HL-60 (cell line): Measurements from ENCODE around the gene CMIP.

Source experiments
- DNase-seq, 2 experiments: peaks; one replicate each; pipeline ENCODE4 v3.0.0-alpha.2; 2010 to 2020; ENCODE audit warnings: low read depth in 1 of 2, low spot score in 1 of 2
- H3K27ac ChIP-seq: fragments of 250-450 bp; sonication (Bioruptor Pico); replicated peaks from 2 replicates; pipeline ENCODE4 v1.5.1; 2020; ENCODE audit warnings: mild to moderate bottlenecking, moderate library complexity
- H3K27me3 ChIP-seq: fragments of 250-450 bp; sonication (Bioruptor Pico); 2 replicates; pipeline ENCODE4 v1.5.1; 2021; ENCODE audit warnings: mild to moderate bottlenecking, moderate library complexity; ENCODE audit not compliant: insufficient read depth, poor library complexity, severe bottlenecking
- H3K4me3 ChIP-seq: replicated peaks from 2 replicates; pipeline ENCODE4 v1.5.1; 2011; ENCODE audit warnings: mild to moderate bottlenecking, control low read depth, low read length; ENCODE audit not compliant: insufficient read depth
- GABPA ChIP-seq: IDR thresholded peaks from 2 replicates; pipeline ENCODE4 v1.6.1; 2012; ENCODE audit warnings: low read depth
- POLR2AphosphoS5 ChIP-seq: IDR thresholded peaks from 2 replicates; pipeline ENCODE4 v1.6.1; 2012; ENCODE audit warnings: low read depth
- SPI1 ChIP-seq: IDR thresholded peaks from 2 replicates; pipeline ENCODE4 v1.6.1; 2012; ENCODE audit warnings: low read depth, mild to moderate bottlenecking, borderline replicate concordance
- long read RNA-seq: library from polyadenylated mRNA; unstranded; transcript quantifications from one replicate; pipeline ENCODE4 v2.0.0, GENCODE V29; 2020
- TF ChIP-seq, protein P1 (sequence below): IDR thresholded peaks from 2 replicates; pipeline ENCODE4 v1.6.1; 2012; ENCODE audit warnings: low read depth; ENCODE audit not compliant: insufficient replicate concordance
- TF ChIP-seq, protein P2 (sequence below): IDR thresholded peaks from one replicate; pipeline ENCODE4 v1.5.1; 2011; ENCODE audit warnings: low read length, control low read depth, inconsistent platforms; ENCODE audit not compliant: insufficient read depth

The CMIP gene
- long read RNA-seq, partial matches to known transcripts = 0 of 3 reads
- long read RNA-seq, other reads (novel, unspliced or antisense) = 3 of 3 reads

DNA sequence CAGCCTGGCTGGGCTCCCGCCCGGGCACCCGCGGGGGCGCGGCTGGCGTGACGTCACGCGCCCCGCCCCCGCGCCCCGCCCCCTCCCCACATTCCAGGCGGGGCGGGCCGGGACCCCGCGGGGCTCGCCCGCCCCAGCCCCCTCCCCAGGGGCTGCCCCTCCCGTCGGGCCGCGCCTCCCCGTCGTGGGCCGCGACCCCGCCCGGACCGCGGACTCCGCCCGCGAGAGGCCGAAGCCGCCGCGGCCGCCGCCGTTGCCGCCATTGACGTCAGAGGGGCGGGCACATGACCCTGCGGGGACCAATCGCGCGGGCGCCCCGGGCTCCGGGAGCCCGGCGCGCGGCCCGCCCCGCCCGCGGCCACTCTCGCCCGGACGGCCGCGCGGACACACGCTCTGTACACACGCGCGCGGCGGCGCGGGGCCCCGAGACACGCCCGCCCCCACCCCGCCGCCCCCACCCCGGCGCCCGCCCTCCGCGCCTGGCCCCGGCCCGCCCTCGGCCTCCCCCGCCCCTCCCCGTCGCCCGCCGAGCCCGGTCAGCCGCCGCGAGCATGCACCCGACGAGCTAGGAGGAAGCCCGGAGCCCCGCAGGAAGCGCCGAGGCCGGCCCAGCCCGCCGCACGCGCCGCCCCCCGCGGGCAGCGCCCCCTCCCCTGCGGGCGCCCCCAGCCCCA lies at the start of gene CMIP:
Gene CMIP, plus strand, starts transcription at position 361 of the 674 bp plus-strand sequence.
- DNase-seq = peak in 1 of 2 experiments; percentile 52
- Histone ChIP-seq H3K4me3 (peak within 1 kb of the TSS; percentile 65), H3K27me3 (no peaks in the 10 kb centered on the region), H3K27ac (peak within 1 kb of the TSS; percentile 79)
- TF ChIP-seq SPI1 = no peak
- TF ChIP-seq, protein P1, sequence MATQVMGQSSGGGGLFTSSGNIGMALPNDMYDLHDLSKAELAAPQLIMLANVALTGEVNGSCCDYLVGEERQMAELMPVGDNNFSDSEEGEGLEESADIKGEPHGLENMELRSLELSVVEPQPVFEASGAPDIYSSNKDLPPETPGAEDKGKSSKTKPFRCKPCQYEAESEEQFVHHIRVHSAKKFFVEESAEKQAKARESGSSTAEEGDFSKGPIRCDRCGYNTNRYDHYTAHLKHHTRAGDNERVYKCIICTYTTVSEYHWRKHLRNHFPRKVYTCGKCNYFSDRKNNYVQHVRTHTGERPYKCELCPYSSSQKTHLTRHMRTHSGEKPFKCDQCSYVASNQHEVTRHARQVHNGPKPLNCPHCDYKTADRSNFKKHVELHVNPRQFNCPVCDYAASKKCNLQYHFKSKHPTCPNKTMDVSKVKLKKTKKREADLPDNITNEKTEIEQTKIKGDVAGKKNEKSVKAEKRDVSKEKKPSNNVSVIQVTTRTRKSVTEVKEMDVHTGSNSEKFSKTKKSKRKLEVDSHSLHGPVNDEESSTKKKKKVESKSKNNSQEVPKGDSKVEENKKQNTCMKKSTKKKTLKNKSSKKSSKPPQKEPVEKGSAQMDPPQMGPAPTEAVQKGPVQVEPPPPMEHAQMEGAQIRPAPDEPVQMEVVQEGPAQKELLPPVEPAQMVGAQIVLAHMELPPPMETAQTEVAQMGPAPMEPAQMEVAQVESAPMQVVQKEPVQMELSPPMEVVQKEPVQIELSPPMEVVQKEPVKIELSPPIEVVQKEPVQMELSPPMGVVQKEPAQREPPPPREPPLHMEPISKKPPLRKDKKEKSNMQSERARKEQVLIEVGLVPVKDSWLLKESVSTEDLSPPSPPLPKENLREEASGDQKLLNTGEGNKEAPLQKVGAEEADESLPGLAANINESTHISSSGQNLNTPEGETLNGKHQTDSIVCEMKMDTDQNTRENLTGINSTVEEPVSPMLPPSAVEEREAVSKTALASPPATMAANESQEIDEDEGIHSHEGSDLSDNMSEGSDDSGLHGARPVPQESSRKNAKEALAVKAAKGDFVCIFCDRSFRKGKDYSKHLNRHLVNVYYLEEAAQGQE = no peak
- TF ChIP-seq POLR2AphosphoS5 = no peak
- TF ChIP-seq, protein P2, sequence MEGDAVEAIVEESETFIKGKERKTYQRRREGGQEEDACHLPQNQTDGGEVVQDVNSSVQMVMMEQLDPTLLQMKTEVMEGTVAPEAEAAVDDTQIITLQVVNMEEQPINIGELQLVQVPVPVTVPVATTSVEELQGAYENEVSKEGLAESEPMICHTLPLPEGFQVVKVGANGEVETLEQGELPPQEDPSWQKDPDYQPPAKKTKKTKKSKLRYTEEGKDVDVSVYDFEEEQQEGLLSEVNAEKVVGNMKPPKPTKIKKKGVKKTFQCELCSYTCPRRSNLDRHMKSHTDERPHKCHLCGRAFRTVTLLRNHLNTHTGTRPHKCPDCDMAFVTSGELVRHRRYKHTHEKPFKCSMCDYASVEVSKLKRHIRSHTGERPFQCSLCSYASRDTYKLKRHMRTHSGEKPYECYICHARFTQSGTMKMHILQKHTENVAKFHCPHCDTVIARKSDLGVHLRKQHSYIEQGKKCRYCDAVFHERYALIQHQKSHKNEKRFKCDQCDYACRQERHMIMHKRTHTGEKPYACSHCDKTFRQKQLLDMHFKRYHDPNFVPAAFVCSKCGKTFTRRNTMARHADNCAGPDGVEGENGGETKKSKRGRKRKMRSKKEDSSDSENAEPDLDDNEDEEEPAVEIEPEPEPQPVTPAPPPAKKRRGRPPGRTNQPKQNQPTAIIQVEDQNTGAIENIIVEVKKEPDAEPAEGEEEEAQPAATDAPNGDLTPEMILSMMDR = no peak
- no peak for TF ChIP-seq GABPA

DNA sequence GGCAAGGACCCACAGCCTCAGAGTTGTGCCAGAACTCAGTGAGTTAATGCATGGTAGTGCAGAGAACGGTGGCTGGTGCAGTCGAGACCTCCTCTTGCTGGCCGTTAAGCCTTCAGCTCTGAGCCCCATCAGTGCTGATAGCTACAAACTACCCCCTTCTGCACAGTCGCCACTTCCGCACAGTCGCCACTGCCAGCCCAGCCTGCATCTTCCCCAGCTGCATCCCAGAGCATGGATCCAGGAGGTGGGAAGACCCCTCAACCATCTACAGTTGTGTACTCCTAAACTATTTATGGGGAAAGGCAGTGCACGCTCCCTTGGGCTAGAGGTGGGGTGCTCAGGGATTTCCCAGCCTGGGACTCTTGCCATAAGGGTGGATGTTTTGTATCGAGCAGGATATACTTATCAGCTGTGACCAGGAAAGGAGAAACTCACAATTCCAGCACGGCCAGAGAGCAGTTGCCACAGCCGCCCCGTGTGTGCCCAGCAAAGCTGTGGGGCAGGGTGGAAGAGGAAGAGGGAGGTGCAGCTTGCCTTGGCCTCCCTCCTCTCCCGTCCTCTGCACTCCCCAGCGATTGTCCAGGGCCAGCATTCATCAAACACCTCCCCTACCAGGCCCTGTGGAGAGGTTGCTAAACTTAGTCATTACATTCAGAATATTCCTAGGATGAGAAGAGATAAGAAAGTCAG lies 49.5 kb upstream of the CMIP start:
- H3K27ac ChIP-seq = no peak overlapping the region

DNA sequence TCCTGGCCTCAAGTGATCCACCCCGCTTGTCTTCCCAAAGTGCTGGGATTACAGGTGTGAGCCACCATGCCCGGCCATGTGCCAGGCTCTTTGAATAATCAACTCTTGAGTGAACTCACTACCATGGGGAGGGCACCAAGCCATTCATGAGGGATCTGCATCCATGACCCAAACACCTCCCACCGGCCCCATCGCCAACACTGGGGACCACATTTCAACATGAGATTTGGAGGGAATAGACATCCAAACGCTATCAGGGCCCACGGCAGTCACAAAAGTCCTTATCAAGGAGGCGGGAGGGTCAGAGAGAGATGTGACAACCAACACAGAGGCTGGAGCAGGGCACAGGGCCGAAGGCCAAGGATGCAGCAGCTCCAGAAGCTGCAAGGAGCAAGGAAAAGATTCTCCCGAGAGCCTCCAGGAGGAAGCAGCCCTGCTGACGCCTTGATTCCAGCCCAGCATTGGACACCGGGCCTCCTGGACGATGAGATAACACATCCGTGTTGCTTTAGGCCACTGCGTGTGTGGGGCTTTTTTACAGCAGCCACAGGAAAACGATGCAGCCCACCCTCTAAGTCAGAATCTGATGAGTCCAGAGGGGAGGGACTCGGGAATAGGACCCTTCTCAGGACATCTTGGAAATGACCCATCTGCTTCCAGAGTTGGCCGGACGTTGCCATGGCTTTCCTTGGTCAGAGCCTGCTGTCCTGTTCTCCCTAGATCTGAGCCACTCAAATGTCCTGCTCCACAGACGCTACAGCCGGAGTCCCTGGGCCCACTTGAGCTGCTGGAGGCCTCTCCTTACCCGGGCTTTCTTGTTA lies 47.3 kb upstream of the CMIP start:
- H3K4me3 ChIP-seq = no peak overlapping the region
- no peak overlapping the region for H3K27ac ChIP-seq
- no peak for DNase-seq
- TF ChIP-seq, protein P1 = no peak
- TF ChIP-seq GABPA (no peak), POLR2AphosphoS5 (no peak), SPI1 (no peak)
- TF ChIP-seq, protein P2 = no peak
- no peaks in the 10 kb centered on the region for H3K27me3 ChIP-seq

More for the DNA sequence above, 49.5 kb upstream of the CMIP start:
- DNase-seq = no peak
- TF ChIP-seq, protein P1 = no peak
- Histone ChIP-seq H3K4me3 (no peak overlapping the region), H3K27me3 (no peaks in the 10 kb centered on the region)
